ENCODE data around the gene ATG4C. TPM values are rescaled to one million over a fixed set of nuclear protein-coding genes. Genes with fewer than 3 reads are reported as not detected.

ATG4C gene
- total RNA-seq, 2 donors from 2014 or later = 6.5 to 9.4 TPM

DNA sequence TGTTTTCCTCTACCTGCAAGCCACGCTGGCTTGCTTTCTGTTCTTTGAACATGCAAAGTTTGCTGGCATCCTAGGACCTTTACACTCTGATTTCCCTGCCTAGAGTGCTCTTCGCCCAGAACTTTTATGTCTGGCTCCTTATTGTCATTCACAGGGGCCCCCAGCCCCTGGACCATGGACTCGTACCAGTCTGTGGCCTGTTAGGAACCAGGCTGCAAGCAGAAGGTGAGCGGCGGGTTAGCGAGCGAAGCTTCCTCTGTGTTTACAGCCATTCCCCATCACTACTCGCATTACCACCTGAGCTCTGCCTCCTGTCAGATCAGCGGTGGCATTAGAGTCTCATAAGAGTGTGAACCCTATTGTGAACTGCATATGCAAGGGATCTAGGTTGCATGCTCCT, 73.0 kb downstream of the ATG4C start:
- Histone ChIP-seq H3K4me3 (no peak overlapping the region), H3K27me3 (no peaks in the 10 kb centered on the region), H3K36me3 (no peaks in the 10 kb centered on the region), H3K4me1 (no peaks in the 10 kb centered on the region), H3K27ac (no peak overlapping the region), H3K9me3 (no peaks in the 10 kb centered on the region)
- DNase-seq (ENCODE audit: low spot score) = no peak
- TF ChIP-seq, protein P1, sequence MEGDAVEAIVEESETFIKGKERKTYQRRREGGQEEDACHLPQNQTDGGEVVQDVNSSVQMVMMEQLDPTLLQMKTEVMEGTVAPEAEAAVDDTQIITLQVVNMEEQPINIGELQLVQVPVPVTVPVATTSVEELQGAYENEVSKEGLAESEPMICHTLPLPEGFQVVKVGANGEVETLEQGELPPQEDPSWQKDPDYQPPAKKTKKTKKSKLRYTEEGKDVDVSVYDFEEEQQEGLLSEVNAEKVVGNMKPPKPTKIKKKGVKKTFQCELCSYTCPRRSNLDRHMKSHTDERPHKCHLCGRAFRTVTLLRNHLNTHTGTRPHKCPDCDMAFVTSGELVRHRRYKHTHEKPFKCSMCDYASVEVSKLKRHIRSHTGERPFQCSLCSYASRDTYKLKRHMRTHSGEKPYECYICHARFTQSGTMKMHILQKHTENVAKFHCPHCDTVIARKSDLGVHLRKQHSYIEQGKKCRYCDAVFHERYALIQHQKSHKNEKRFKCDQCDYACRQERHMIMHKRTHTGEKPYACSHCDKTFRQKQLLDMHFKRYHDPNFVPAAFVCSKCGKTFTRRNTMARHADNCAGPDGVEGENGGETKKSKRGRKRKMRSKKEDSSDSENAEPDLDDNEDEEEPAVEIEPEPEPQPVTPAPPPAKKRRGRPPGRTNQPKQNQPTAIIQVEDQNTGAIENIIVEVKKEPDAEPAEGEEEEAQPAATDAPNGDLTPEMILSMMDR (IDR thresholded peaks at IDR 0.05) = no peak

DNA sequence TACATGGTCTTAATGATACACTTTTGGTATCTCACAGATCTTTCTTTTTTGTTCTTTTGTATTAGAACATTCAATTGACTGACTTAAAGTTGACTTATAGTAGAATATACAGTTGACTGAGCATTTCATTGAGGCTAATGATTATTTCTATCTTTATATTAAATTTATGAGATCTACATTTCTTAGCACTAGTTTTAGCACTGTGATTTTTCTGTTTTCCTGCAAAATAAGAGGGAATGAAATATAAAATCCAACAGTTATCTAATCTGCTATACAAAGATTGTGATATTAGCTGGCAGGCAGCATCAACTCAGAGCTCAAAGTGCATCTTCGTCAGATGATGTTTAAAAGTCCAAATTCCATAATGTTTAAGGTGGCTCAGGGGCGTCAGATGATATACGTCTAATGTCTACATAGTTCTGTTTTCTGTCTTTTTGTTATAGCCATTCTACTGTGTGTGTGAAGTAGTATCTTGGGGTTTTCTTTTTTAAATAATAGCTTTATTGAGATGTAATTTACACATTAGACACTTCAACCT, 85.4 kb downstream of the ATG4C start:
- no peaks in the 10 kb centered on the region for H3K4me1 ChIP-seq
- TF ChIP-seq, protein P1 (IDR thresholded peaks at IDR 0.05) = no peak
- no peaks in the 10 kb centered on the region for H3K27me3 ChIP-seq
- H3K36me3 ChIP-seq = no peaks in the 10 kb centered on the region
- no peak overlapping the region for H3K4me3 ChIP-seq
- DNase-seq (ENCODE audit: low spot score) = no peak
- H3K9me3 ChIP-seq = no peaks in the 10 kb centered on the region
- no peak overlapping the region for H3K27ac ChIP-seq

DNA sequence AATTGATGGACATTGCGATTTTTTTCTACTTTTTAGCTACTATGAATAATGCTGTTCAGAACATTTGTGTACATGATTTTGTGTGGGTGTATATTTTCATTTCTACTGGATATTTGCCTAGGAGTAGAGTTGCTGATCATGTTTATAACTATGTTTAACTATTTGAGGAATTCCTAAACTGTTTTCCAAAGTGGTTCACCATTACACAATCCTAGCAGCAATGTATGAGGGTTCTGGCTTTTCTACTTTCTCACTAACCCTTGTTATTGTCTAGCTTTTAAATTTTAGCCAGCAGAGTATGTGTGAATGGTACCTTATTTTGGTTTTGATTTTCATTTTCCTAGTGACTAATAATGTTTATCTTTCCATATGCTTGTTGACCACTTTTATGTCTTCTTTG, 86.2 kb downstream of the ATG4C start:
- TF ChIP-seq, protein P1 (IDR thresholded peaks at IDR 0.05) = no peak
- Histone ChIP-seq H3K27ac (no peak overlapping the region), H3K9me3 (no peaks in the 10 kb centered on the region), H3K4me3 (no peak overlapping the region), H3K36me3 (no peaks in the 10 kb centered on the region), H3K27me3 (no peaks in the 10 kb centered on the region), H3K4me1 (no peaks in the 10 kb centered on the region)
- no peak for DNase-seq (ENCODE audit: low spot score)

DNA sequence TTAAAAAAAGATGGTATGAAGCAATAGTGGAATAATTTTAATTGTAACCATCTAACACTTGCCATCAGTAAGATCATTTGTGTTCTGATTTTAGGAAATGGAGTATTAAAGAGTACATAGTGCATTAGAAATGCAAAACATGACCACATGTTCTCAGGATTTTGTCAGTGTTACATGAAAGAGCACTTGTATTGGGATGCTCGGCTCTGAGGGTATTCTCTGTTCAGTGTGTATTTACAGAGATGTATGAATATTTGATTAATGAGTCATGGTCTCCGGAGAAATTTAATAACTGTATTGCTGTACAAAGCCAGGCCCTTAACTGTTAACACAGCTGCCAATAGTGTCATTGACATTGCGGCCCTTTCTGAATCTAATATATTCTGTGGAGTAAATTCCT, 91.7 kb downstream of the ATG4C start:
- H3K9me3 ChIP-seq = peaks cover 0 to 10% of the 10 kb centered on the region in 2 donors
- no peak for DNase-seq (ENCODE audit: low spot score)
- no peaks in the 10 kb centered on the region for H3K4me1 ChIP-seq
- H3K36me3 ChIP-seq = no peaks in the 10 kb centered on the region
- no peak overlapping the region for H3K27ac ChIP-seq
- H3K27me3 ChIP-seq = no peaks in the 10 kb centered on the region
- TF ChIP-seq, protein P1 (IDR thresholded peaks at IDR 0.05) = no peak
- no peak overlapping the region for H3K4me3 ChIP-seq

DNA sequence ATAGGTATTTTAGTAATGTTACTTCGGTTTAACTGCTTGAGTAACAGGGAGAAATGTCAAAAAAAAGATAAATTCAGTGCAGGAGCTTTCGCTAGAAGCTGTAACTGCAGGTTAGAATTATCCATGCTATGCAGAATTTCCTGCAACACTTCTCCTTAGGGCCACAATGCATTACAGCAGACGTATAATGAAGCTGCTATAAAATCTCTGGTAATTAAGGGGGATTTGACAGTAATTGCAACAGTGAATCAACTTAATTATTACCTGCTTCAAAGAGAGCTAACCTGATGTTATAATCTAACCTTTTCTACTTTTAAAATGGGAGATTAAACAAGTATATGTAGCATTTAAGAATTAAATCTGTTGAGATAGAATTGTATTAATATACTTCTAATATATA, 92.6 kb downstream of the ATG4C start:
- Histone ChIP-seq H3K27ac (no peak overlapping the region), H3K4me1 (no peaks in the 10 kb centered on the region), H3K9me3 (peaks cover 0 to 11% of the 10 kb centered on the region in 2 donors), H3K36me3 (no peaks in the 10 kb centered on the region), H3K4me3 (no peak overlapping the region), H3K27me3 (no peaks in the 10 kb centered on the region)
- no peak for DNase-seq (ENCODE audit: low spot score)
- TF ChIP-seq, protein P1 (IDR thresholded peaks at IDR 0.05) = no peak

DNA sequence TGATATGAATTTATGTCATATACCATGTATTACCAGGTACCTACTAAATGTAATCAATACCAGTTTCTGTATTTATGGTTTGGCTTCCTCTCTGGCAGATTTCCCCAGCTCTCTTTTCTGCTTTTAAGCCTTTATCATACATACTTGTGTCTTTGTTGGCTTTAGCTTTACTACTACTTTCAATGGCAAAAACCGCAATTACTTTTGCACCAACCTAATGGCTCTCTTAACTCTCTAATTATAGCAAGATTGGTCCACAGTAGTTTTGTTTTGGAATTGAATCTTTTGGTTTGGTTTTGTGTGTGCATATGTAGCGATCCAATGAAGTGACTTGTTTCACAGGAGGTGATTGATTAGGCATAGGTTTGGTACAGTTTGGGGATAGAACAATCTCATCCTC, 93.6 kb downstream of the ATG4C start:
- H3K27me3 ChIP-seq = no peaks in the 10 kb centered on the region
- H3K27ac ChIP-seq = no peak overlapping the region
- no peaks in the 10 kb centered on the region for H3K36me3 ChIP-seq
- peaks cover 0 to 11% of the 10 kb centered on the region in 2 donors for H3K9me3 ChIP-seq
- no peaks in the 10 kb centered on the region for H3K4me1 ChIP-seq
- DNase-seq (ENCODE audit: low spot score) = no peak
- TF ChIP-seq, protein P1 (IDR thresholded peaks at IDR 0.05) = no peak
- H3K4me3 ChIP-seq = no peak overlapping the region
